B cell (primary cell): ENCODE results near the gene MRPS34. TPM values are rescaled to one million over a fixed set of nuclear protein-coding genes. Genes with fewer than 3 reads are reported as not detected.
"Not testable (repeated sequence)": the region's sequence is repeated elsewhere in the genome, so short reads cannot be mapped to it uniquely, and the experiment has no call there.

ENCODE experiments used
- ATAC-seq: fragments of 200-7000 bp; cut with Tn5 transposase; one replicate; pipeline ENCODE4 v1.10.0; 2021; ENCODE audit warnings: low read depth, mild to moderate bottlenecking, moderate number of reproducible peaks, moderate library complexity
- CTCF ChIA-PET: fragments of 350-600 bp; sonication (Branson Sonifier 250); formaldehyde crosslinking; loops from one replicate; lab custom pipeline; 2021; ENCODE audit warnings: antibody characterized with exemption, inconsistent platforms; lab: Charles Lee
- POLR2A ChIA-PET: fragments of 350-600 bp; sonication (Branson Sonifier 250); formaldehyde crosslinking; loops from one replicate; lab custom pipeline; 2021; ENCODE audit warnings: antibody characterized with exemption; lab: Charles Lee
- DNase-seq: peaks from one replicate; pipeline ENCODE4 v3.0.0; 2013
- H2AFZ ChIP-seq: 2 replicates; pipeline ENCODE4 v1.6.1; 2012; ENCODE audit warnings: mild to moderate bottlenecking, low read depth, low read length; ENCODE audit not compliant: insufficient read depth, poor library complexity, severe bottlenecking
- H3K27ac ChIP-seq, 2 donors: 1 replicate in 1 of 2; 2 replicates in 1 of 2; pipeline ENCODE4 v1.5.1; 2012 to 2013; ENCODE audit warnings: low read length in 2 of 2, mild to moderate bottlenecking in 2 of 2, moderate library complexity in 1 of 2
- H3K27me3 ChIP-seq, 4 experiments: fragments of 200-600 bp in 1 of 4; sonication (generic) in 1 of 4; replicated peaks in 1 of 4; 1 replicate in 2 of 4; 2 replicates in 2 of 4; pipeline versions ENCODE4 v1.6.1 to v1.7.0; 2013 to 2016; ENCODE audit warnings: low read length in 3 of 4, mild to moderate bottlenecking in 2 of 4, mixed read lengths in 1 of 4, moderate library complexity in 1 of 4; ENCODE audit not compliant: insufficient read depth in 4 of 4, control insufficient read depth in 3 of 4; ENCODE audit errors: control extremely low read depth in 1 of 4
- H3K36me3 ChIP-seq, 2 experiments: replicated peaks in 1 of 2; 1 replicate in 1 of 2; 2 replicates in 1 of 2; pipeline versions ENCODE4 v1.6.1 to v1.7.1; 2013; ENCODE audit warnings: low read length in 1 of 2; ENCODE audit not compliant: insufficient read depth in 2 of 2, control insufficient read depth in 1 of 2; ENCODE audit errors: control extremely low read depth in 1 of 2, extremely low read depth in 1 of 2
- H3K4me1 ChIP-seq, 2 donors: fragments of 200-600 bp in 1 of 2; sonication (generic) in 1 of 2; 1 replicate in 1 of 2; 2 replicates in 1 of 2; pipeline versions ENCODE4 v1.5.1 to v1.6.1; 2013 to 2017; ENCODE audit warnings: low read length in 2 of 2; ENCODE audit not compliant: control insufficient read depth in 2 of 2, insufficient read depth in 2 of 2
- H3K4me2 ChIP-seq: replicated peaks from 2 replicates; pipeline ENCODE3; 2012; ENCODE audit warnings: mild to moderate bottlenecking, low read depth, low read length; ENCODE audit not compliant: poor library complexity, severe bottlenecking
- H3K4me3 ChIP-seq, 5 experiments: fragments of 200-600 bp in 1 of 5; sonication (generic) in 1 of 5; 1 replicate in 3 of 5; 2 replicates in 2 of 5; pipeline versions ENCODE4 v1.5.1 to v1.7.0; 2011 to 2016; ENCODE audit warnings: low read length in 4 of 5, mild to moderate bottlenecking in 4 of 5, low read depth in 2 of 5, control low read depth in 1 of 5, moderate library complexity in 1 of 5; ENCODE audit not compliant: insufficient read depth in 1 of 5; ENCODE audit errors: control extremely low read depth in 1 of 5, extremely low read depth in 1 of 5
- H3K79me2 ChIP-seq: fragments of 200-600 bp; sonication (generic); one replicate; pipeline ENCODE4 v1.6.0; 2016; ENCODE audit warnings: low read length; ENCODE audit not compliant: control insufficient read depth, insufficient read depth
- H3K9ac ChIP-seq: fragments of 200-600 bp; sonication (generic); 2 replicates; pipeline ENCODE4 v1.6.1; 2017; ENCODE audit warnings: mild to moderate bottlenecking, low read length, moderate library complexity
- H3K9me3 ChIP-seq, 3 donors: one replicate each; pipeline versions ENCODE4 v1.6.1 to v1.7.1; 2013; ENCODE audit warnings: low read length in 2 of 3; ENCODE audit not compliant: control insufficient read depth in 2 of 3, insufficient read depth in 1 of 3; ENCODE audit errors: control extremely low read depth in 1 of 3
- H4K20me1 ChIP-seq: 2 replicates; pipeline ENCODE4 v1.6.0; 2012; ENCODE audit warnings: mild to moderate bottlenecking, low read length; ENCODE audit not compliant: insufficient read depth, control insufficient read depth, poor library complexity, severe bottlenecking
- H3K27ac Mint-ChIP-seq: one replicate; pipeline ENCODE4 v1.8.0; 2021; ENCODE audit warnings: mixed read lengths
- H3K27me3 Mint-ChIP-seq: one replicate; pipeline ENCODE4 v1.8.0; 2021; ENCODE audit warnings: mixed read lengths
- H3K4me1 Mint-ChIP-seq: one replicate; pipeline ENCODE4 v1.8.0; 2021; ENCODE audit warnings: mixed read lengths
- H3K4me3 Mint-ChIP-seq: one replicate; pipeline ENCODE4 v1.8.0; 2021; ENCODE audit warnings: mixed read lengths
- H3K9me3 Mint-ChIP-seq: one replicate; pipeline ENCODE4 v1.8.0; 2022; ENCODE audit warnings: mixed read lengths; ENCODE audit not compliant: insufficient read depth
- CTCF ChIP-seq: fragments of 200-600 bp; IDR thresholded peaks from one replicate; pipeline ENCODE4 v1.8.0; 2022; ENCODE audit warnings: antibody characterized with exemption, mild to moderate bottlenecking
- EZH2 ChIP-seq: IDR thresholded peaks from 2 replicates; pipeline ENCODE4 v1.6.1; 2012; ENCODE audit warnings: borderline replicate concordance, low read depth, mild to moderate bottlenecking, moderate library complexity, low read length; ENCODE audit not compliant: insufficient read depth, poor library complexity, severe bottlenecking
- WGBS: methylation state at CpG from one replicate; pipeline ENCODE4 v1.1.5; 2013; ENCODE audit warnings: missing lambda C conversion rate; ENCODE audit not compliant: insufficient coverage; 5-methylcytosine and 5-hydroxymethylcytosine counted together
- intact Hi-C: fragments of 100-400 bp; cut with micrococcal nuclease; formaldehyde crosslinking; loops from one replicate; pipeline ENCODE4 v1.10.0; 2022
- polyA plus RNA-seq: library from polyadenylated mRNA; depleted of rRNA; stranded (reverse); fragments of >200 nt; gene quantifications from 2 replicates; pipeline ENCODE4 v1.2.3, GENCODE V29; 2012
- total RNA-seq, 2 donors: library from RNA; stranded (reverse); fragments of 120-200 nt in 1 of 2; gene quantifications; 1 replicate in 1 of 2; 2 replicates in 1 of 2; pipeline versions ENCODE4 v1.2.3 to v1.2.4, GENCODE V29; 2013 to 2022

Gene MRPS34
- total and polyA plus RNA-seq, 2 donors (not counting 1 experiment from before 2014, with no cell fraction given) = 44.6 to 55.2 TPM

- no peaks in the 10 kb centered on the region for H3K4me1 Mint-ChIP-seq
- DNase-seq (no peak), ATAC-seq (no peak)
- H3K27ac Mint-ChIP-seq = no peak overlapping the region
- ChIA-PET CTCF (no interaction called here), POLR2A (no interaction called here)
- intact Hi-C loops = no loop called here
- Histone ChIP-seq H3K36me3 (no peaks in the 10 kb centered on the region), H3K9ac (no peak overlapping the region), H3K27ac (no peak overlapping the region), H3K9me3 (peaks cover 0 to 35% (median 10%) of the 10 kb centered on the region in 3 donors), H4K20me1 (no peaks in the 10 kb centered on the region), H3K27me3 (no peaks in the 10 kb centered on the region), H3K4me2 (no peak overlapping the region), H3K4me1 (no peaks in the 10 kb centered on the region), H3K79me2 (no peaks in the 10 kb centered on the region), H3K4me3 (no peak overlapping the region), H2AFZ (no peak overlapping the region)
- TF ChIP-seq CTCF (no peak), EZH2 (no peak)
- 93% methylated on average over 10 of the region's 10 CpGs for WGBS
- no peaks in the 10 kb centered on the region for H3K27me3 Mint-ChIP-seq
- no peak overlapping the region for H3K4me3 Mint-ChIP-seq
- H3K9me3 Mint-ChIP-seq = peaks cover 6% of the 10 kb centered on the region
Measured at GRCh38 chr16:1800701-1801100, 27.8 kb upstream of the MRPS34 start.

GRCh38 chr16:1799263-1799662 is 26.3 kb upstream of the MRPS34 start:
- H3K4me2 ChIP-seq, H3K4me3 ChIP-seq, H3K4me1 Mint-ChIP-seq, DNase-seq, POLR2A ChIA-PET, H3K27me3 ChIP-seq, CTCF ChIA-PET, H3K27ac Mint-ChIP-seq, H2AFZ ChIP-seq, H3K79me2 ChIP-seq, H3K9ac ChIP-seq, H3K4me1 ChIP-seq, H3K36me3 ChIP-seq, H3K27ac ChIP-seq, H4K20me1 ChIP-seq, H3K9me3 Mint-ChIP-seq, ATAC-seq, H3K27me3 Mint-ChIP-seq, H3K4me3 Mint-ChIP-seq, intact Hi-C loops: not testable (repeated sequence)
- 100% methylated on average over 1 of the region's 5 CpGs for WGBS
- H3K9me3 ChIP-seq = peaks cover 0 to 35% (median 10%) of the 10 kb centered on the region in 3 donors
